Measurements from ENCODE around the gene ADRA1B. TPM values are rescaled to one million over a fixed set of nuclear protein-coding genes. Genes with fewer than 3 reads are reported as not detected.

The ADRA1B gene
- polyA plus RNA-seq, 3 donors: not detected

GRCh38 chr5:159951387-159951786, 35.1 kb downstream of the ADRA1B start:
- Histone ChIP-seq H3K27me3 (ENCODE audit: control insufficient read depth in 2 of 2, insufficient read depth in 2 of 2, low read length in 2 of 2) (peaks cover 0 to 3% of the 10 kb centered on the region in 2 donors), H3K4me2 (replicated peaks; ENCODE audit: extremely low read depth, low read length, poor library complexity, severe bottlenecking) (no peak overlapping the region), H3K9me3 (replicated peaks in 1 of 2; ENCODE audit: control insufficient read depth in 1 of 2, insufficient read depth in 1 of 2, low read length in 2 of 2) (no peaks in the 10 kb centered on the region), H3K79me2 (ENCODE audit: insufficient read depth, low read length) (no peaks in the 10 kb centered on the region), H4K20me1 (ENCODE audit: insufficient read depth, low read length) (no peaks in the 10 kb centered on the region), H3K36me3 (replicated peaks in 1 of 2; ENCODE audit: control insufficient read depth in 1 of 2, insufficient read depth in 2 of 2, low read length in 2 of 2) (no peaks in the 10 kb centered on the region), H3K4me1 (ENCODE audit: control insufficient read depth in 1 of 2, insufficient read depth in 2 of 2, low read length in 2 of 2) (no peaks in the 10 kb centered on the region), H2AFZ (ENCODE audit: insufficient read depth, low read depth, low read length, poor library complexity, severe bottlenecking) (no peak overlapping the region), H3K27ac (ENCODE audit: low read depth in 1 of 2, low read length in 2 of 2) (no peak overlapping the region), H3K9ac (ENCODE audit: insufficient read depth, low read length, poor library complexity, severe bottlenecking) (no peak overlapping the region), H3K4me3 (replicated peaks in 1 of 3; ENCODE audit: low read depth in 2 of 3, low read length in 3 of 3) (no peak overlapping the region)
- Mint-ChIP-seq H3K4me3 (no peak overlapping the region), H3K9me3 (peaks cover 0 to 2% (median 0%) of the 10 kb centered on the region in 7 donors), H3K4me1 (peaks cover 5% of the 10 kb centered on the region), H3K27me3 (ENCODE audit: low read depth in 3 of 3) (peaks cover 4 to 11% (median 6%) of the 10 kb centered on the region in 3 donors), H3K36me3 (no peaks in the 10 kb centered on the region), H3K27ac (no peak overlapping the region)
- DNase-seq: no peak
- intact Hi-C loops (cut with micrococcal nuclease): no loop called here
- WGBS (ENCODE audit: insufficient coverage): 48% methylated on average over 6 of the region's 10 CpGs
- TF ChIP-seq, protein P1, sequence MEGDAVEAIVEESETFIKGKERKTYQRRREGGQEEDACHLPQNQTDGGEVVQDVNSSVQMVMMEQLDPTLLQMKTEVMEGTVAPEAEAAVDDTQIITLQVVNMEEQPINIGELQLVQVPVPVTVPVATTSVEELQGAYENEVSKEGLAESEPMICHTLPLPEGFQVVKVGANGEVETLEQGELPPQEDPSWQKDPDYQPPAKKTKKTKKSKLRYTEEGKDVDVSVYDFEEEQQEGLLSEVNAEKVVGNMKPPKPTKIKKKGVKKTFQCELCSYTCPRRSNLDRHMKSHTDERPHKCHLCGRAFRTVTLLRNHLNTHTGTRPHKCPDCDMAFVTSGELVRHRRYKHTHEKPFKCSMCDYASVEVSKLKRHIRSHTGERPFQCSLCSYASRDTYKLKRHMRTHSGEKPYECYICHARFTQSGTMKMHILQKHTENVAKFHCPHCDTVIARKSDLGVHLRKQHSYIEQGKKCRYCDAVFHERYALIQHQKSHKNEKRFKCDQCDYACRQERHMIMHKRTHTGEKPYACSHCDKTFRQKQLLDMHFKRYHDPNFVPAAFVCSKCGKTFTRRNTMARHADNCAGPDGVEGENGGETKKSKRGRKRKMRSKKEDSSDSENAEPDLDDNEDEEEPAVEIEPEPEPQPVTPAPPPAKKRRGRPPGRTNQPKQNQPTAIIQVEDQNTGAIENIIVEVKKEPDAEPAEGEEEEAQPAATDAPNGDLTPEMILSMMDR (IDR thresholded peaks at IDR 0.05): no peak

DNA sequence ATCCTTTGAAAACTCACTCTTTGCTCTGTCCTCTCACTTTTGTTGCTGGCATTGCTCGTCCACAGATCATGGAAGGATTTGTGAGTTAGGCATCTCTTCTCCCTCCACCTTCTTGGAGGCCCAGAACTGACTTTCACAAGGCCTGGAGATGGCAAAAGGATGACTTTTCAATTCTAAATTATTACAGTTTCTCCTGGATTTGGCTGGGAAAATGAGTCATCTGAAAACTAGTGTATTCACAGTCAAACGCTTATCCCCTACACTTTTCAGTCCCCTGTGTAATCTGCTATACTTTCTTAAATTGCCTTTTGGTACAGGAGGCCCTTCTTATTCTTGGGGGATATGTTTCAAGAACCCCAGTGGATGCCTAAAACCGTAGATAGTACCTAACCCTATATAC, 35.6 kb downstream of the ADRA1B start:
- Histone ChIP-seq H4K20me1 (ENCODE audit: insufficient read depth, low read length) (no peaks in the 10 kb centered on the region), H3K9me3 (replicated peaks in 1 of 2; ENCODE audit: control insufficient read depth in 1 of 2, insufficient read depth in 1 of 2, low read length in 2 of 2) (no peaks in the 10 kb centered on the region), H3K9ac (ENCODE audit: insufficient read depth, low read length, poor library complexity, severe bottlenecking) (no peak overlapping the region), H3K27me3 (ENCODE audit: control insufficient read depth in 2 of 2, insufficient read depth in 2 of 2, low read length in 2 of 2) (peaks cover 0 to 3% of the 10 kb centered on the region in 2 donors), H3K4me3 (replicated peaks in 1 of 3; ENCODE audit: low read depth in 2 of 3, low read length in 3 of 3) (no peak overlapping the region), H3K79me2 (ENCODE audit: insufficient read depth, low read length) (no peaks in the 10 kb centered on the region), H3K27ac (ENCODE audit: low read depth in 1 of 2, low read length in 2 of 2) (no peak overlapping the region), H3K36me3 (replicated peaks in 1 of 2; ENCODE audit: control insufficient read depth in 1 of 2, insufficient read depth in 2 of 2, low read length in 2 of 2) (no peaks in the 10 kb centered on the region), H3K4me1 (ENCODE audit: control insufficient read depth in 1 of 2, insufficient read depth in 2 of 2, low read length in 2 of 2) (no peaks in the 10 kb centered on the region), H3K4me2 (replicated peaks; ENCODE audit: extremely low read depth, low read length, poor library complexity, severe bottlenecking) (no peak overlapping the region), H2AFZ (ENCODE audit: insufficient read depth, low read depth, low read length, poor library complexity, severe bottlenecking) (no peak overlapping the region)
- Mint-ChIP-seq H3K36me3 (no peaks in the 10 kb centered on the region), H3K4me1 (peaks cover 5% of the 10 kb centered on the region), H3K9me3 (peaks cover 0 to 2% (median 0%) of the 10 kb centered on the region in 7 donors), H3K27ac (no peak overlapping the region), H3K27me3 (ENCODE audit: low read depth in 3 of 3) (peaks cover 4 to 11% (median 6%) of the 10 kb centered on the region in 3 donors), H3K4me3 (no peak overlapping the region)
- intact Hi-C loops (cut with micrococcal nuclease): no loop called here
- no peak for DNase-seq
- TF ChIP-seq, protein P1 (IDR thresholded peaks at IDR 0.05): no peak
- WGBS (ENCODE audit: insufficient coverage): no CpG with 5 or more reads among the region's 3 CpGs
